ENCODE results near the gene CACNA1F.

The CACNA1F gene

DNA sequence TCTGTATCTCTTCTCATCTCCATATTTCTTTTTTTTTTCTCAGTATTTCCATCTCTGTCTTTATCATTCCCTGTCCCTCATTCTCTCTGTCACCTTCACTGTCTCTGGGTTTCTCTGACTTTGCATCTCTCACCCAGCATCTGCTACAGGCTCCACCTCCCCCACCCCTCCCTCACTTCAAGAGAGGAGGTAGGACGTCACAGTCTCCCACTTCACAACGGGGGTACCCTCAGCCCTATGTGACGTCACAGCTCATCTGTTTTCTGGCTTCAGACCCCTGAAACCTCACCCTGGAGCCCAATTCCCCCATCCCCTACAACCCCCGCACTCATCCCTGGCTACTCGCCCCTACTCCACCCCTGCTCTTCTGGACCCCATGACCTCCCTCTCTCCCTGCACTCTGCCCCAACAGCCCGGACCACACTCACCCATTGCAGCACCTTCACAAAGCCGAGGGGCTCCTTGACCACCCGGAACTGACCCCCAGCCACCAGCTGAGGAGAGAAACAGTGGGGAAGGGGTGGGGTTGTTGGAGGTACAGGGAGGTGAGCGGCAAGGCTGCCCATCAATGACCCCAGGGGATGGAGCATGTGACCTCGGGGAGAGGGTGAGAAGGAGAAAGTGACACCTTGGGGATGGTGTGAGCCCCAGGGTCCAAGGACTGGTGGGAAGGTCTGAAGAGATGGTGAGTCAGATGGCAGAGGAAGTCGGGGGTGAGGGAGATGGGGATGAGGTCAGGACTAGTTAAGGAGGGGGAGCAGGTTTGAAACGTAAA, 34.4 kb downstream of the CACNA1F start:
- TF ChIP-seq JUND (IDR thresholded peaks at IDR 0.05; ENCODE audit: low read depth): no peak
- in situ Hi-C loops (cut with HindIII; ENCODE audit: low pct_unique_long_range_greater_than_20kb, low sequenced_read_pairs): no loop called here
- no peak for DNase-seq (ENCODE audit: low read depth in 1 of 2, low spot score in 1 of 2)

DNA sequence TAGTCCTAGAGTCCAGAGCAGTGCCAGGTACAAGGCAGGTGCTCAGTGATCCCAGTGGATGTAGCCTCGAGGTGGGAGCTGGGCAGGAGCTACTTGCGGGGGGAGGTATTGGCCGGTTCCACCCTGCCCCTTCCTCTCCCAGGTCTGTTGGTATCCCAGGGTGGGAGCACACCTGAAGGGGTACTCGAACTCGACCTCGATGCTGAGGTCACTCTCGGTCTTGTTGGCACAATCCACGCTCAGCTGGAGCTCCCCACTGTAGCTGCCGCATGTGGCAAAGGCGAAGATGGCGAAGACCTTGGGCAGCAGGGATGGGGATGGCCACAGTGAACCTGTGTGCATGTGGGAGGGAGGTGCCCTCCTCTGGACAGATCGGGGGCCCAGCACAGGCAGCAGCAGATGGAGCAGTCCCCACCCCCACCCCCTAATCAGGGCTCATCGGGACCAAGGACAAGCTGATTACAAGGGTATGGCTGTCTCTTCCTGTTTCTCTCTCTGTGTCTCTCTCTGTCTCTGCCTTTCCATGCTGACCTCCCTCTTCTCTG, 35.5 kb downstream of the CACNA1F start:
- in situ Hi-C loops (cut with HindIII; ENCODE audit: low pct_unique_long_range_greater_than_20kb, low sequenced_read_pairs): no loop called here
- no peak for TF ChIP-seq JUND (IDR thresholded peaks at IDR 0.05; ENCODE audit: low read depth)
- no peak for DNase-seq (ENCODE audit: low read depth in 1 of 2, low spot score in 1 of 2)

- in situ Hi-C loops (cut with HindIII; ENCODE audit: low pct_unique_long_range_greater_than_20kb, low sequenced_read_pairs): no loop called here
- TF ChIP-seq JUND (IDR thresholded peaks at IDR 0.05; ENCODE audit: low read depth): no peak
- DNase-seq (ENCODE audit: low read depth in 1 of 2, low spot score in 1 of 2): no peak
Observed at GRCh38 chrX:49193542-49193964, 39.6 kb downstream of the CACNA1F start.

GRCh38 chrX:49192722-49193328, 40.3 kb downstream of the CACNA1F start:
- TF ChIP-seq JUND (IDR thresholded peaks at IDR 0.05; ENCODE audit: low read depth): no peak
- in situ Hi-C loops (cut with HindIII; ENCODE audit: low pct_unique_long_range_greater_than_20kb, low sequenced_read_pairs): no loop called here
- DNase-seq (ENCODE audit: low read depth in 1 of 2, low spot score in 1 of 2): peak in 1 of 2 experiments; percentile 55

DNA sequence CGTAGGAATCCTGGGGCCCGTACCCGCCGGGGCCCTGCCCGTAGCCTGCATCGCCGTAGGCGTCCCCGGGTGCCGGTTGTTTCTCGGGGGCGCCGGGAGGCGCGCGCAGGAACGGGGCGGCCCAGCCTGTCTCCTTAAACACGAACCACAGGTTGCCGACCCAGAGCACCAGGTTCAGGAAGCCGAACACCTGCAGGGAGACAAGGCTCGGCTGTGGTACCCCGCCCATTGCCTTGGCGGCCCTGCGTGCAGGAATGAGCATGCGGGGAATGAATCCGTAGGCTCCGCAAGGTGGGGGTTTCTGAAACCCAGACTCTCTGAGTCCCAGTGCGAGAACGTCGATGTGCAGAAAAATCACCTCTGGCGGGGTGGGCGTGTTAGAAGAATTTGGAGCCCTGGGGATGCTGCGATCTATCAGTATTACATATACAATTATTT, 41.5 kb downstream of the CACNA1F start:
- in situ Hi-C loops (cut with HindIII; ENCODE audit: low pct_unique_long_range_greater_than_20kb, low sequenced_read_pairs): no loop called here
- TF ChIP-seq JUND (IDR thresholded peaks at IDR 0.05; ENCODE audit: low read depth): no peak
- DNase-seq (ENCODE audit: low read depth in 1 of 2, low spot score in 1 of 2): no peak

DNA sequence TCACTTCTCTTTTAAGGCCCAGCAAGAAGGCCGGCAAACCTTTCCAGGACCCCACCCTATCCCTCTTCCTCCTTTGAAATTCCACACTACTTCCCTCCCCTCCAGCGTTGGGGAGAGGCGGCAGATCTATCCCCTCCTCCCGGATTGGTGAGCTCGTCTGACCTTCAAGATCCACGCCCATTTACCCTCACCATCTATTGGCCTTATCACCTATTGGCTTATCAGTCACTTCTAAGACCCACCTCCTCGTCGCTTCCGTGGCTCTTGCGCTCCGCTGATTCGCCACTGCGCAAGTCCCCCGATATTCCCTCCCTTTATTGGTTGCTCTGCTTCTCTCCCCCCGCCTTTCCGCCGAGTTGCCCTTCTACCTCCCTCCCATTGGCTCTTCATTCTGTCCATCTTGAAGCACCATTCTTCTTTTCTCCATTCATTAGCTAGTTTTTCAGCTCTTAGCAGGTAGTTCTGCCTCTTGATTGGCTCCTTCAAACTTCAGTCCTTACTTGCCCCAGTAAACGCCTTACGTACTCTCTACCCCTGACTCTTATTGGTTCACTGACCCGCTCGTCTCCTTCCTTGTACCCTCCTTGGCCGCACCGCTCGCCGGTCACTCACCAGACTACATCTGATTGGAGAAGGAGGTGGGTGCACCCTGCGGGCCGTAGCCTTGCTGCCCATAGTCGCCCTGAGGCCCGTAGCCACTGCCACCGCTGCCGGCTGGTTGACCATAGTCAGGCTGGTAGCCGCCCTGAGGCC, 42.1 kb downstream of the CACNA1F start:
- in situ Hi-C loops (cut with HindIII; ENCODE audit: low pct_unique_long_range_greater_than_20kb, low sequenced_read_pairs): no loop called here
- peak; percentile 86 to 99 for DNase-seq (ENCODE audit: low read depth in 1 of 2, low spot score in 1 of 2)
- TF ChIP-seq JUND (IDR thresholded peaks at IDR 0.05; ENCODE audit: low read depth): no peak

- in situ Hi-C loops (cut with HindIII; ENCODE audit: low pct_unique_long_range_greater_than_20kb, low sequenced_read_pairs): no loop called here
- no peak for DNase-seq (ENCODE audit: low read depth in 1 of 2, low spot score in 1 of 2)
Observed at GRCh38 chrX:49189606-49190005, 43.5 kb downstream of the CACNA1F start.

GRCh38 chrX:49188468-49189076, 44.6 kb downstream of the CACNA1F start:
- TF ChIP-seq JUND (IDR thresholded peaks at IDR 0.05; ENCODE audit: low read depth): no peak
- DNase-seq (ENCODE audit: low read depth in 1 of 2, low spot score in 1 of 2): no peak
- in situ Hi-C loops (cut with HindIII; ENCODE audit: low pct_unique_long_range_greater_than_20kb, low sequenced_read_pairs): no loop called here

More at GRCh38 chrX:49189606-49190005, 43.5 kb downstream of the CACNA1F start:
- TF ChIP-seq JUND (IDR thresholded peaks at IDR 0.05; ENCODE audit: low read depth): no peak

DNA sequence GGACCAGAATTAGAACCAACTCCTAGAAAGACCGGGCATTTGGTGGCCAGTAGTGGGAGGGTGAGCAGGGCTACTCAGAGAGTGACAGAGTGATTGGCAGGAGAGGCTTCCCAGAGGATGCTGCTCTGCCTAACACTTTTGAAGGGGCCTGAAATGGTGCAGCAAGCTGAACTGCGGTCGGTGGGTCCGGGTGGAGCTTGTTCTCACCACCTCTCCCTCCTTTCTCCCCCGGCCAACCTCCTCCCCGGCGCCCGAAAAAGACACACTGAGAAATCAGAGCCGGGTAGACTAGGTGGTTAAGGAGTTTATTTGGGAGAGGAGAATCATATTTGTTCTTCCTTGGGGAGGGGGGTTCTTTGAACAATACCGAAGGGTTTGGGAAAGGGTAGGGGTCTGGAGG, 45.6 kb downstream of the CACNA1F start:
- DNase-seq (ENCODE audit: low read depth in 1 of 2, low spot score in 1 of 2): no peak
- in situ Hi-C loops (cut with HindIII; ENCODE audit: low pct_unique_long_range_greater_than_20kb, low sequenced_read_pairs): no loop called here
- TF ChIP-seq JUND (IDR thresholded peaks at IDR 0.05; ENCODE audit: low read depth): no peak

DNA sequence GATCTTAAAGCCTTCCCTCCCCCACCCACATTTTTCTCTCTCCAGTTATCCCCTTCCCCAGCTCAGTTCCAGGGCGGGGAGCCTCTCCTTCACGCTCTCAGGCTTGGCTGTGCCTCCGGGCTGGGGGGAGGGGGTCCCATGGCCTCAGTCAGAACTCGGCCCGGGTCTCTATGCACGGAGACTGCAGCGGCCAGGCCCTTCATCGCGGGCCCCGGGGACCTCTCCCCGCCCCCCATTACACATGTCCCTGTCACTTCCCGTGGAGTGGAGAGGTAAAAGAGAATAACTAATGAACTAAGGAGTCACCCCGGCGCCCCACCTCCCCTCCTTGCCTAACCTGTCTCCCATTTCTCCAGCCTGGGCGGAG, 46.1 kb downstream of the CACNA1F start:
- no peak for TF ChIP-seq JUND (IDR thresholded peaks at IDR 0.05; ENCODE audit: low read depth)
- no peak for DNase-seq (ENCODE audit: low read depth in 1 of 2, low spot score in 1 of 2)
- in situ Hi-C loops (cut with HindIII; ENCODE audit: low pct_unique_long_range_greater_than_20kb, low sequenced_read_pairs): no loop called here

GRCh38 chrX:49186125-49187027, 46.8 kb downstream of the CACNA1F start, which contains the start of gene PRICKLE3:
Gene PRICKLE3 (minus strand): TSS chrX:49186373. CDS start chrX:49186297, 76 bp downstream.
- in situ Hi-C loops (cut with HindIII; ENCODE audit: low pct_unique_long_range_greater_than_20kb, low sequenced_read_pairs): no loop called here
- DNase-seq (ENCODE audit: low read depth in 1 of 2, low spot score in 1 of 2): peak; percentile 30 to 87

More at GRCh38 chrX:49186125-49187027, 46.8 kb downstream of the CACNA1F start, which contains the start of gene PRICKLE3:
- TF ChIP-seq JUND (IDR thresholded peaks at IDR 0.05; ENCODE audit: low read depth): no peak
